ENCODE measurements around the gene SRL.

- TF ChIP-seq CTCF (IDR thresholded peaks at IDR 0.05) (no peak), EZH2 (IDR thresholded peaks at IDR 0.05; ENCODE audit: borderline replicate concordance, insufficient read depth, low read depth, low read length, poor library complexity, severe bottlenecking) (no peak)
Measured at GRCh38 chr16:4290236-4290830, 48.5 kb upstream of the SRL start.
